HUDEP-2 (cell line): ENCODE data around the gene CHMP1B.

Experiments
- DNase-seq, 76 experiments: peaks; one replicate each; lab custom pipeline; 2025; ENCODE audit not compliant: unreplicated experiment in 76 of 76; lab: John Stamatoyannopoulos, UW

CHMP1B gene

GRCh38 chr18:11897781-11898180, 46.6 kb downstream of the CHMP1B start:
- no peak for DNase-seq

GRCh38 chr18:11899063-11899462, 47.9 kb downstream of the CHMP1B start:
- no peak for DNase-seq

- DNase-seq: peak in 4 of 76 experiments; percentile 14 to 55 (median 22)
Measured at GRCh38 chr18:11901826-11902438, 50.7 kb downstream of the CHMP1B start.

GRCh38 chr18:11902522-11903292, 51.5 kb downstream of the CHMP1B start:
- peak in 1 of 76 experiments; percentile 0 for DNase-seq
